ENCODE measurements around the gene DRG2.

Gene DRG2

GRCh38 chr17:18139949-18140348 lies 52.2 kb downstream of the DRG2 start:
- in situ Hi-C loops (cut with MboI; ENCODE audit: low sequenced_read_pairs) = no loop called here

DNA sequence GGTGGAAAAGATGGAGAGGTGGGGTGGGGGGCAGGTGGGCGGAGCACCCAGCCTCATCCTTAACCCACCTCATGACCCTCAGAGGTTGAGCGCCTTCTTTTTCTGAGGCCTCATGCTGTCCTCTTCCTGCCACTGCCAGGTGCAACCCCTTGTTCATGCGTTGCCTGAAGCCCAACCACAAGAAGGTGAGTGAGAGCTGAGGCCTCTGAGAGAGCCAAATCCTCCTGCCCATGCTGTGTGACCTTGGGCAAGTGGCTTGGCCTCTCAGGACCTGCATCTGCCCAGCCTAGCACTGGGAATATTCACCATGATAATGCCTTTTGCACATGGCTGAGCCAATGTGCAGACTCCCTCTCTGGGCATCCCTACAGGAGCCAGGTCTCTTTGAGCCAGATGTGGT lies 52.9 kb downstream of the DRG2 start:
- in situ Hi-C loops (cut with MboI; ENCODE audit: low sequenced_read_pairs) = no loop called here

DNA sequence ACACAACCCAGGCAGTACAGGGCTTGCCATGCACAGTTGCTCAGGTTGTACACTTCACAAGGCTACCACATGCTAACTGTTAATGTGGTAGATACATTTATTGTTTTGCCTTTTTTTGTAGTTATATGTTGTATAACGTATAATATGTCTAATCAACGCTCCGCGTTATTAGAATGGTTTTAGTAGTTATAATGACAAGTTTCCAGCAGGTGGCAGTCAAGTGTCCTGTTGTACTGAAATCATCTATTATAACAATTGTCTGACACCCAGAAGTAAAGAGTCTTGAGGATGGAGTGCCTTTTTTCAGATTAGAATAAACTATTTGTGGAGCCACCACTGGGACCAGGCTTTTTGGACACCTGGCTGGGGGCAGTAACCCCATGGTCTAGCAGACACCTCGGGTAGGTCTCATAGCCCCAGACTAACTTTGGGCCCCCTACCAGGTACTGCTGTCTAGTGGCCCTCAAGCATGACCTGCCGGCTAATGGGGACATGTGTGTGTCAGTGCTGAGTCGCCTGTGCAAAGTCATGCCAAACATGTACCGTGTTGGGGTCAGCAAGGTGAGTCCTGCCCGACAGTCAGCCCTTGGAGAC lies 53.6 kb downstream of the DRG2 start:
- in situ Hi-C loops (cut with MboI; ENCODE audit: low sequenced_read_pairs) = no loop called here

DNA sequence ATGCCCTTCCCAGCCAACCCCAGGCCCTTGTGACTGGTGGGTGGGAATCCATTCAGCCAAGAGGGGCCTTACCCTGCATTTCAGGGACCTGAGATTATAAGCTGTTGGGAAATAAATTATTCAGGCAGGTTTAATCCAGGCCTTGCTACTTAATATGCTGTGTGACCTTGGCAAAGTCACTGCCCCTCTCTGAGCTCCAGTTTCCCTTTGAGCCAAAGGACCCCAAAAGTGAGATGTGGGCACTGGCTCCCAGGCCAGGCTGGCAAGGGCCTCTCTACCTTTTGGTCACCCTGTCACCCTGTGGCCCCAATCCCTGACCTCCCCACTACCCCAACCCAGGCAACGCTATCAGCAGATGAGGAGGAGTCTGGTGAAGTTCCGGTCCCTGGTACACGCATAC lies 54.7 kb downstream of the DRG2 start:
- in situ Hi-C loops (cut with MboI; ENCODE audit: low sequenced_read_pairs) = no loop called here

GRCh38 chr17:18143044-18143936 lies 55.5 kb downstream of the DRG2 start:
- in situ Hi-C loops (cut with MboI; ENCODE audit: low sequenced_read_pairs) = no loop called here

DNA sequence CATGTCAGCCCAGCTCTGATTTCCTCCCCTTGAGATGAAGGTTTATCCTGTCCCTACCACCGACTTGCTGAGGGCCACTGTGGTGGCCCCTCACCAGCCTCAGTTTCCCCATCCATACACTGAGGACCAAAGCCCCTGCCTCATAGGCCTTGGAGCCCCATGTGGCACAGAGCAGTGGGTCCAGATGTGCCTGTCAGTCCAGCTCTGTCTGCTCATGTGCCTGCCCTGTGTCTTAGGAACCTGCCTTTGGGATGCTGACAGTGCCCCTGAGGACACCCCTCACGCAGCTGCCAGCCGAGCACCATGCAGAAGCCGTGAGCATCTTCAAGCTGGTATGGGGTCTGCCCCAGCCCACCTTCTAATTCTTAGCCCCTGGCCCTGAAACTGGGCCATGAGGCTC lies 56.5 kb downstream of the DRG2 start:
- in situ Hi-C loops (cut with MboI; ENCODE audit: low sequenced_read_pairs) = no loop called here

GRCh38 chr17:18144855-18145254 lies 57.1 kb downstream of the DRG2 start:
- in situ Hi-C loops (cut with MboI; ENCODE audit: low sequenced_read_pairs) = no loop called here

DNA sequence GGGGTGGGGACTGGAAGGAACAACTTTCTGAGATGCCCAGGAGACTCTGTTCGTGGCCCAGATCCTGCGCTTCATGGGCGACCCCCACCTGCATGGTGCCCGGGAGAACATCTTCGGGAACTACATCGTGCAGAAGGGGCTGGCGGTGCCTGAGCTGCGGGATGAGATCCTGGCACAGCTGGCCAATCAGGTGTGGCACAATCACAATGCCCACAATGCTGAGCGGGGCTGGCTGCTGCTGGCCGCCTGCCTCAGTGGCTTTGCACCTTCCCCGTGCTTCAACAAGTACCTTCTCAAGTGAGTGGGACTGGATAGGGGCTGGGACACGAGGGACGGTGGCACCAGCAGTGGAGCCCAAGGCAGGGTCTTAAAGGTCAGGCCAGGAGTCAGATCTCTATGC lies 58.1 kb downstream of the DRG2 start:
- in situ Hi-C loops (cut with MboI; ENCODE audit: low sequenced_read_pairs) = no loop called here

DNA sequence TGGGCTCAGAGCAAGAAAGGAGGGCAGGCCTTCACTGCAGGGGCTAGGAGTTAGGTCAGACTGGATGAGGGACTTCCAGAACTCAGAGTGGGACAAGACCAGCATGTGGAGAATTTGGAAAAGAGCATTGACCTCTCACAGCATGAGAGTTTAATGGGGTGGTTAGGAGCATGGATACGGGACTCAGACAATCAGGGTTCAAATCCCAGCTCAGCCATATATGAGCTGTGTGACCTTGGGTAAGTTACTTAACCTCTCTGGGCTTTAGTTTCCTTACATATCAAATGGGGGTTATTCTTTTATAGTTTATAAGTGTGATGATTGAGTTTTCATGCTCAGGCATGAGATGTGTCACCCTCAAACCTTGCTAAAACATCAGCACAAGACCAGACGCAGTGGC lies 58.5 kb downstream of the DRG2 start:
- in situ Hi-C loops (cut with MboI; ENCODE audit: low sequenced_read_pairs) = no loop called here

DNA sequence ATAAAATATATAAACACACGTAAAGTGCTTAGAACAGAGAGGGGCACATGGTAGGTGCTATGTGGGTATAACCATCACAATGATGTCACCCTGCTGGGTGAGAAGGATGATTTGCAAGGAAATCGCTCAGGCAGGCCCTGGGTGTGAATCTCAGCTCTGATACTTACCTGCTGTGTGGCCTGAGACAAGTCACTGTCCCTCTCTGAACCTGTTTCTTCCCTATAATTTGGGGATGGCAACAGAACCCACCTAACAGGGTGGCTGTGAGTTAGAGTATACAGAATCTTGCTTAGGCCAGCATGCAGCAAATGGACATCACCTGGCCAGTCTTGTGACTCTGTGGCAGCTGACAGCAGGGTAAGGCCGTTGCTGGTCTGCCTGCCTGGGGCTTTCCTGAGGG lies 59.2 kb downstream of the DRG2 start:
- in situ Hi-C loops (cut with MboI; ENCODE audit: low sequenced_read_pairs) = no loop called here

DNA sequence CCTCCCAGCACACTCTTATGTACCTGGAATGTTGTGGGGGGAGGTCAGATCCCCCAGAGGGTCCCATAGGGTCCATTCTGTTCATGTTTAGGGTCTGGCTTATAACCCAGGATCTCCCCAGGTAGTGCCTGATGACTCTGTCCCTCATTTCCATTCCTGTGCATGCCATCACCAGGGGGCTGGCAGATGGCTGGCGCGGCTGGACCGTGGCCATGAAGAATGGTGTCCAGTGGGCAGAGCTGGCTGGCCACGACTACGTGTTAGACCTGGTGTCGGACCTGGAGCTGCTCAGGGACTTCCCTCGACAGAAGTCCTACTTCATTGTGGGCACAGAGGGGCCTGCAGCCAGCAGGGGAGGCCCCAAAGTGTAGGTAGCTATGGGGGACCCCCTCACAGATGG lies 60.8 kb downstream of the DRG2 start:
- in situ Hi-C loops (cut with MboI; ENCODE audit: low sequenced_read_pairs) = no loop called here

DNA sequence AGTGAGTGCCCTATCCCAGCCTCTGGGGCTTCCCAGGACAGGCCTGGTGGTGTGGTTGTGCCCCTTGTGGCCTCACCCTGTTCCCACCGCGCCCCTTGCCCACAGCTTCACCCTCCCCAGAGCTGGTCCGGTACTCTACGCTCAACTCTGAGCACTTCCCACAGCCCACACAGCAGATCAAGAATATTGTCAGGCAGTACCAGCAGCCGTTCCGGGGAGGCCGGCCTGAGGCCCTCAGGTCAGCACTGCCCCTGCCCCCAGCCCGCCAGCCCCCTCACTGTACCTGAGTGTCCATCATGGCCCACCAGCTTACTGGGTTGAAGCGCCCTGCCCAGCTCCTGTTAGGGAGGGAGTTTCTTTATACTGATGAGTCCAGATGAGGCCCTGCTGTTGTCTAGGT lies 63.5 kb downstream of the DRG2 start:
- in situ Hi-C loops (cut with MboI; ENCODE audit: low sequenced_read_pairs) = no loop called here

GRCh38 chr17:18155179-18155578 lies 67.4 kb downstream of the DRG2 start:
- in situ Hi-C loops (cut with MboI; ENCODE audit: low sequenced_read_pairs) = no loop called here

GRCh38 chr17:18156171-18156975 lies 68.6 kb downstream of the DRG2 start:
- in situ Hi-C loops (cut with MboI; ENCODE audit: low sequenced_read_pairs) = no loop called here

GRCh38 chr17:18156976-18157280 lies 69.2 kb downstream of the DRG2 start:
- in situ Hi-C loops (cut with MboI; ENCODE audit: low sequenced_read_pairs) = no loop called here
